HL-60/S4 treated with retinoic acid at 250 ng/mL for 4 days and 3 days (cell line): Measurements from ENCODE around the gene ADGRE1.
"Not testable (repeated sequence)": the region's sequence is repeated elsewhere in the genome, so short reads cannot be mapped to it uniquely, and the experiment has no call there.

Experiments
- in situ Hi-C: fragments of 300-500 bp; cut with MboI; formaldehyde crosslinking; loops from 2 replicates; pipeline ENCODE4 v1.7.0; 2022; ENCODE audit warnings: low sequenced_read_pairs

ADGRE1 gene, protein sequence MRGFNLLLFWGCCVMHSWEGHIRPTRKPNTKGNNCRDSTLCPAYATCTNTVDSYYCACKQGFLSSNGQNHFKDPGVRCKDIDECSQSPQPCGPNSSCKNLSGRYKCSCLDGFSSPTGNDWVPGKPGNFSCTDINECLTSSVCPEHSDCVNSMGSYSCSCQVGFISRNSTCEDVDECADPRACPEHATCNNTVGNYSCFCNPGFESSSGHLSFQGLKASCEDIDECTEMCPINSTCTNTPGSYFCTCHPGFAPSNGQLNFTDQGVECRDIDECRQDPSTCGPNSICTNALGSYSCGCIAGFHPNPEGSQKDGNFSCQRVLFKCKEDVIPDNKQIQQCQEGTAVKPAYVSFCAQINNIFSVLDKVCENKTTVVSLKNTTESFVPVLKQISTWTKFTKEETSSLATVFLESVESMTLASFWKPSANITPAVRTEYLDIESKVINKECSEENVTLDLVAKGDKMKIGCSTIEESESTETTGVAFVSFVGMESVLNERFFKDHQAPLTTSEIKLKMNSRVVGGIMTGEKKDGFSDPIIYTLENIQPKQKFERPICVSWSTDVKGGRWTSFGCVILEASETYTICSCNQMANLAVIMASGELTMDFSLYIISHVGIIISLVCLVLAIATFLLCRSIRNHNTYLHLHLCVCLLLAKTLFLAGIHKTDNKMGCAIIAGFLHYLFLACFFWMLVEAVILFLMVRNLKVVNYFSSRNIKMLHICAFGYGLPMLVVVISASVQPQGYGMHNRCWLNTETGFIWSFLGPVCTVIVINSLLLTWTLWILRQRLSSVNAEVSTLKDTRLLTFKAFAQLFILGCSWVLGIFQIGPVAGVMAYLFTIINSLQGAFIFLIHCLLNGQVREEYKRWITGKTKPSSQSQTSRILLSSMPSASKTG

DNA sequence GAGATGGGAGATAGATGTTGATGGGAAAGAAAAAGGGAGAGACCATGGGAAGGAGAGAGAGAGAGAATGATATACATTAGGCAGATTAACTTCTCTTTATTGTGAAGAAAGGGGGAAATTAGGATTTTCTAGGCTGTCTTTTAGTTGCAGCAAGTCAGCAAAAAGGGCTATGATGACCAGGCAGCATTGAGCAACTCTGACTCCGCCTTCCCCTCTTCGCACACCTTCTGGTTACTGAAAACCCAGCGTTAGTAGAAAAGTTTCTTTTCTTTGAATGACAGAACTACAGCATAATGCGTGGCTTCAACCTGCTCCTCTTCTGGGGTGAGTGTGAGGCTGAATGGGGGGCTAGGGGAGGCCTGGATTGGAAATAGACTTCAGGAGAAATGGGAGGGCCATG, at the start of gene ADGRE1:
TSS of gene ADGRE1 (plus strand) at position 264 of the 400 bp plus-strand sequence. CDS start at position 294, 30 bp downstream.
- in situ Hi-C loops = no loop called here

DNA sequence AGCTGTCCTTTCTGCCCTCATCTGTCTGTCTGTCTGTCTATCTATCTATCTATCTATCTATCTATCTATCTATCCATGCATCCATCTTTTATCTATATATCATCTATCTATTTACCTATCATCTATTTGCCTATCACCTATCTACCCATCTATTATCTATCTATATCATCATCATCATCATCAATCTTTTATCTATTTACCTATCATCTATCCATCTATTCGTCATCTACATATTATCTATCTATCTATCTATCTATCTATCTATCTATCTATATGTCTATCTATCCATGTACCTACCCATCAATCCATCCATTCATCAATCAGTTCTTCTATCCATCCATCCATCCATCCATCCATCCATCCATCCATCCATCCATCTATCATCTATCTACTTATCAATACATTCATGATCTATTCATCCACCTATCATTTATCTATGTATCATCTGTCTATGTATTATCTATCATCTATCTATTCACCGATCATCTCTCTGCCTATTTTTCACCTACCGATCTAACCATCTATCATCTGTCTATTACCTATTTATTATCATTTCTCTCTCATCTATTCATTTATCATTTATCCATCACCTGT, 49.2 kb upstream of the ADGRE1 start:
- in situ Hi-C loops = no loop called here

DNA sequence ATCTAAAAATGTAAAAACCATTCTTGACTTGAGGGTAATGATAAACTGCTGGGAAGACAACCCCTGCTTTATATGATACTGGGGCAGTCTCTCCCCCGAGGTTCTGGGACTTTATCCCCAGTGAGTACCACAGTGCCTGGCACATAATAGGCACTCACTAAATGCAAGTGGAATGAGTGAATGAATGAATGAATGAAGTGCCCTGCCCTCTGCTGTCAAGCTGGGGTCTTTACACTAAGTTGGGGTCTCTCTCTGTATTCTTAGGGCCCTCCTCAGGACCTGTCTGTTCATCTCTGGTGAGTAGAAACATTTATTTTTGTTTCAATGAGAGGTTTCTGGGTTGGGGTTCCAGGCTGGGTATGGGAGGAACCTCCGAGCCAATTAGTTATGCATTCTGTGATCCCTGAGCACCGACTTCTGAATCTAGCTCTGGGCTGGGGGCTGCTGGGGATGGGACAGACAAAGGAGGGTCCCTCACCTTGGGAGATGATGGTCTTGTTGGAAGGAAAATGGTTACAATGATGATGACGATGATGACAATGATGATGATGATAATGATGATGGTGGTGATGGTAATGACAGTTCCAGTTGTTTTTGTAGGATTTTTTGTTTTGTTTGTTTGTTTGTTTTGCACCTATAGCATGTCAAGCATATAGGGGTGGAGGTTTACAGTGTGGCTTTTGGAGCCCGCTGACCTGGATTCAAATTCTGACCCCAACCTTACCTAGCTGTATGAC, 44.3 kb upstream of the ADGRE1 start:
- in situ Hi-C loops = no loop called here

- in situ Hi-C loops = no loop called here
These were observed 39.6 kb upstream of the ADGRE1 start for GRCh38 chr19:6847828-6848200.

GRCh38 chr19:6848986-6849385, 38.4 kb upstream of the ADGRE1 start:
- in situ Hi-C loops = no loop called here

DNA sequence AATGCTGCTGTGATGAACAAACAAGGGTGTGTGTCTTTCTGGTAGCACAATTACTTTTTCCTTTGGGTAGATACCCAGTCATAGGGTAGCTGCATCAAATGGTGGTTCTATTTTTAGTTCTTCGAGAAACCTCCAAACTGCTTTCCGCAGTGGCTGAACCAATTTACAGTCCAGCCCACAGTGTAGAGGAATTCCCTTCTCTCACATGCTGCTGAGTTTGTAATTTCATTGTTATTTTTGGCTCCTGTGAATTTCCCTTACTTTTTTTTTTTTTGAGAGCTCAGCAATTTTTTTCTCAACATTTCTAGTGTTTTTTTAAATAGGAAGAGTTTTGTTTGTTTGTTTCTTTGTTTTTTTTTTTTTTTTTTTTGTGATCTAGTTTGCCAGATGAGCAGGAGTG, 37.5 kb upstream of the ADGRE1 start:
- in situ Hi-C loops = no loop called here

DNA sequence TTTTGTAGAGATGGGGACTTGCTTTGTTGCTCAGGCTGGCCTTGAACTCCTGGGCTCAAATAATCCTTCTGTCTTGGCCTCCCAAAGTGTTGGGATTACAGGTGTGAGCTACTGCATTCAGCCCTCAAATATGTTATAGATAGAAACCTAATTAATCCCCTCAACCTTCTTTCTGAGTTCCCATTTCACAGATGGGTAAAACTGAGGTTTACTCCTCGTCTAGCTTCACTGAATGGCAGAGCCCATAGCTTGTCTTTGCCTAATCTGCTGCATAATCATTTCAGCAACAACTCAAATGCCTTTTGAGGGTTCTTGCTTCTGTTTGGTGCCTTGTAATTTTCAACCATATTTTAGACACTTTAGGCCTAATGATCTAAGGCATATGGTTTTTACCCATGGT, 36.0 kb upstream of the ADGRE1 start:
- in situ Hi-C loops = no loop called here

DNA sequence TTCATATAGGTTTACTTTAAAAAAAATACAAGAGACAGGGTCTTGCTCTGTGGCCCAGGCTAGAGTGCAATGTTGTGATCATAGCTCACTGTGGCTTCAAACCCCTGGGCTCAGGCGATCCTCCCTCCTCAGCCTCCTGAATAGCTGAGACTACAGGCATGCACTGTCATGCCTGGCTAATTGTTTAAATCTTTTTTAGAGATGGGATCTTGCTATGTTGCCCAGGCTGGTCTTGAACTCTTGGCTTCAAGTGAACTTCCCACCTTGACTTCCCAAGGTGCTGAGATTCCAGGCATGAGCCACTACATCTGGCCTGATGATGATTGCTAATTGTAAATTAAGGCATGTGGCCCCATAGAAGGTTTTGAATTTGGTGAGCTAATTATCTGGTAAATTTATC, 35.4 kb upstream of the ADGRE1 start:
- in situ Hi-C loops = no loop called here

DNA sequence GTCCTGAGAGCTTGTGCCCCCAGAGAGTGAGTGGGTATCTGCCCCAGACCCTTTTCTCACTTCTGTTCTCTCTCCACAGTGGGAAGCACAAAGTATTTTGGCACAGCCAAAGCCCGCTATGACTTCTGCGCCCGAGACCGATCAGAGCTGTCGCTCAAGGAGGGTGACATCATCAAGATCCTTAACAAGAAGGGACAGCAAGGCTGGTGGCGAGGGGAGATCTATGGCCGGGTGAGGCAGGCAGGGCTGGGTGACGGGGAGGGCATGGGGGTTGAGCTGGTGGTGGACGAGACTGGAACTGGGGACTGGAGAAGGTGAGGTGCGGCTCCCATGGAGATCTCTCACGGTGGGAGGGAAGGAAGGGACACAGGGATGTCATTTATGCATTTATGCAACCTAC, 33.5 kb upstream of the ADGRE1 start:
- in situ Hi-C loops = no loop called here

DNA sequence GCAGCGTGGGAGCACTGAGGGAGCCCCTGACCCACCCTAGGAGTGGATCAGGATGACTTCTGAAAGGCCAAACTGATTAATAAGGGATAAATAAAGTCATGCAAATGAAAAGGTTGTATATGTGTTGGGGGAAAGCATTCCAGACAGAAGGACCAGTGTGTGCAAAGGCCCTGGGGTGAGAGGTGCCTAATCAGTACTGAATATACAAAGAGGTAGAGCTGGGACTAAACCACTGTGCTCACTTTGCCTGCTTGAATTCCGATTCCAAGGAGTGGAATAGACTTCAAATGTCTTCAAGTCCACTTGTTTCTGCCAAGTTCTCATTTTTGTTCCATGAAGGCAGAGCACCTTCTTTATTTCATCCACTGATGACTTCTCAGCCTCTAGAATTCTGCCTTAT, 32.6 kb upstream of the ADGRE1 start:
- in situ Hi-C loops = no loop called here

GRCh38 chr19:6856749-6857372, 30.5 kb upstream of the ADGRE1 start:
- in situ Hi-C loops = no loop called here

DNA sequence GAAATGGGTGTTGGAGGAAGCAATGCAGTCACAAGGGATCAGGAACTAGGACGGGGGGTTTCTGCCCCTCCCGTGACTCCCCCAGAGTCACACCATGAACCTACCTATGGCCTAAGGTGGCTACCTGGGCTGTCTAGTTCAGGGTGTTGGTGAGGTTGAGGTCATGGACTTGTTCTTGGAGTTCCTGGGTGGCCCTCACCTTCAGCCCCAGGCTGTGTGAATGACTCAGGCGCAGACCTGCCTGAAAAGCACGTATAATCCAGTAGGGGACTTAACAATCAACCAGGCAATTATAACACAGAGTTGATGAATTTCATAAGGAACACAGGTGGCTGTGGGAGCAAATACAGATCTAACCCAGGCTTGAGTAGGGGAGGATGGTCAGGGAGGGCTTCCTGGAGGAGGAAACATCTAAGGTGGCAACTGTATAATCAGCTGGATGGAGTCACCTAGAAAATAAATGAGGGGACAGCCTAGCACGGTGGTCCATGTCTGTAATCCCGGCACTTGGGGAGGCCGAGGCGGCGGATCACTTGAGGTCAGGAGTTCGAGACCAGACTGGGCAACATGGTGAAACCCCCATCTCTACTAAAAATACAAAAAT, 25.6 kb upstream of the ADGRE1 start:
- in situ Hi-C loops = no loop called here

GRCh38 chr19:6862673-6863078, 24.7 kb upstream of the ADGRE1 start:
- in situ Hi-C loops = no loop called here

GRCh38 chr19:6864325-6864940, 22.9 kb upstream of the ADGRE1 start:
- in situ Hi-C loops = no loop called here

GRCh38 chr19:6865849-6866248, 21.5 kb upstream of the ADGRE1 start:
- in situ Hi-C loops = no loop called here

DNA sequence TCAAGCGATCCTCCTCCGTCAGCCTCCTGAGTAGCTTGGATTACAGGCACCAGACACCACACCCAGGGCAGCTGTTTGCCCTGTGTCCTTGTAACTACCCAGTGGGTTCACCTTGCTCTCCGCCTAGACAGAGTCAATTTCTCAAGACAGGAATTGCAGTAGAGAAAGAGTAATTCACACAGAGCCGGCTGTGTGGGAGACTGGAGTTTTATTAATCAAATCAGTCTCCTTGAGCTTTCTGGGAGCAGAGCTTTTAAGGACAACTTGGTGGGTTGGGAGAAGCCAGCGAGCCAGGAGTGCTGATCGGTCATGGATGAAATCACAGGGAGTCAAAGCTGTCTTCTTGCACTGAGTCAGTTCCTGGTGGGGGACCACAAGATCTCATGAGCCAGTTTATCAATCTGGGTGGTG, 20.6 kb upstream of the ADGRE1 start:
- in situ Hi-C loops = no loop called here

DNA sequence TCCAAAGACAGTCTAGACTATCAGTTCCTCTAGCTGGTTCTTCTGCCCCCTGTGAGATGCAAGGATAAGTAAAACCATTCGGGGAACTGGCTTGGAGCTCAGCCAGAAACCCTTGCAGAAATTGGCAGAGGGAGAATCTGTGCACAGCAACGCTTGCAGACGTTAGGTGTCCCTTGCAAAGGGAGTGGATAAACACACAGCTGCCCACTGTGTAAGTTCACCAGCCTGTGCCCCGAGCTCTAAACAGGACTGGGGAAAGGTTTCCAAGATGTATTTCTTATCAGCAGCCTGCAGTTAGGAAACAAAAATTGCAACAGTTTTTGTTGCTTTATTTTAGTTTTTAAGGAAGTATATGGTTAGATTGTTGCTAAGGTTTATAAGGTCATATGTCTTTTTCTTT, 19.0 kb upstream of the ADGRE1 start:
- in situ Hi-C loops = no loop called here

DNA sequence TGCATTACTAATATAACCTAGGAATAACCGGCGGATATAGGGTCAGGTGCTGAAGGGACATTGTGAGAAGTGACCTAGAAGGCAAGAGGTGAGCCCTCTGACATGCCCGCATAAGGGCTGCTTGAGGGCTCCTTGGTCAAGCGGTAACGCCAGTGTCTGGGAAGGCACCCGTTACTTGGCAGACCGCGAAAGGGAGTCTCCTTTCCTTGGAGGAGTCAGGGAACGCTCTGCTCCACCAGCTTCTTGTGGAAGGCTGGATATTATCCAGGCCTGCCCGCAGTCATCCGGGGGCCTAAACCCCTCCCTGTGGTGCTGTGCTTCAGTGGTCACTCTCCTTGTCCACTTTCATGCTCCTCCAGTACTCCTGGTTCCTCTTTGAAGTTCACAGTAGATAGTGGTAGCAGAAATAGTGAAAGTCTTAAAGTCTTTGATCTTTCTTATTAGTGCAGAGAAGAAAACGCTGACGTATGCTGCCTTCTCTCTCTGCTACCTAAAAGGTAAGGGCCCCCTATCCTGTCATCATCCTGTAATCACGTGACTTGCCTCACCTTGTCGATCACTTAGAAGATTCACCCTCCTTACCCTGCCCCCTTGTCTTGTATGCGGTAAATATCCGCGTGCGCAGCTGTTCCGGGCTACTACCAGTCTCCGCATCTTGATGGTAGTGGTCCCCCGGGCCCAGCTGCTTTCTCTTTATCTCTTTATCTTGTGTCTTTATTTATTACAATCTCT, 18.1 kb upstream of the ADGRE1 start:
- in situ Hi-C loops = not testable (repeated sequence)
